ENCODE data around the gene ZNF90.
A peak's percentile ranks its signal among the peaks of the same experiment; 100 is the strongest.
"Not testable (repeated sequence)": the region's sequence is repeated elsewhere in the genome, so short reads cannot be mapped to it uniquely, and the experiment has no call there.

The ZNF90 gene

DNA sequence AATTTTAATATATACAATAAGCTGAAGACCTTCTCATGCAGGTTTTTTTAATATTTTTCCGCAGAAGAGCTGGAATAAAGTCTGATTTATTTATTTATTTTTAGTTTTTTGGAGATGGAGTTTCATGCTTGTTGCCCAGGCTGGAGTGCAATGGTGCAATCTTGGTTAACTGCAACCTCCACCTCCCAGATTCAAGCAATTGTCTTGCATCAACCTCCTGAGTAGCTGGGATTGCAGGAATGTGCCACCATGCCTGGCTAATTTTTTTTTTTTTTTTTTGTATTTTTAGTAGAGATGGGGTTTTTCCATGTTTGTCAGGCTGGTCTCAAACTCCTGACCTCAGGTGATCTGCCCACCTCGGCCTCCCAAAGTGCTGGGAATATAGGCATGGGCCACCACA is 55.1 kb downstream of the ZNF90 start:
- not testable (repeated sequence) for H3K9ac ChIP-seq (ENCODE audit: low read length); H3K36me3 ChIP-seq (ENCODE audit: control insufficient read depth, insufficient read depth, low read length); H3K27me3 ChIP-seq (ENCODE audit: control insufficient read depth, insufficient read depth, low read length); H3K4me1 ChIP-seq (ENCODE audit: control insufficient read depth, insufficient read depth, low read length); H3K27ac ChIP-seq (ENCODE audit: low read depth, low read length); H3K4me3 ChIP-seq (ENCODE audit: low read length)

- H3K27ac ChIP-seq (ENCODE audit: low read depth, low read length) = not testable (repeated sequence)
Observed at GRCh38 chr19:20137714-20138113, 59.9 kb downstream of the ZNF90 start.

GRCh38 chr19:20151617-20152145 is 73.9 kb downstream of the ZNF90 start:
- Histone ChIP-seq H3K27me3 (ENCODE audit: control insufficient read depth, insufficient read depth, low read length) (no peaks in the 10 kb centered on the region), H3K36me3 (ENCODE audit: control insufficient read depth, insufficient read depth, low read length) (no peaks in the 10 kb centered on the region), H3K9ac (ENCODE audit: low read length) (no peak overlapping the region), H3K4me1 (ENCODE audit: control insufficient read depth, insufficient read depth, low read length) (no peaks in the 10 kb centered on the region), H3K27ac (ENCODE audit: low read depth, low read length) (no peak overlapping the region), H3K4me3 (ENCODE audit: low read length) (no peak overlapping the region)

More at GRCh38 chr19:20137714-20138113, 59.9 kb downstream of the ZNF90 start:
- H3K27me3 ChIP-seq (ENCODE audit: control insufficient read depth, insufficient read depth, low read length); H3K9ac ChIP-seq (ENCODE audit: low read length); H3K36me3 ChIP-seq (ENCODE audit: control insufficient read depth, insufficient read depth, low read length); H3K4me1 ChIP-seq (ENCODE audit: control insufficient read depth, insufficient read depth, low read length); H3K4me3 ChIP-seq (ENCODE audit: low read length): not testable (repeated sequence)

- H3K27ac ChIP-seq (ENCODE audit: low read depth, low read length); H3K4me1 ChIP-seq (ENCODE audit: control insufficient read depth, insufficient read depth, low read length); H3K4me3 ChIP-seq (ENCODE audit: low read length); H3K36me3 ChIP-seq (ENCODE audit: control insufficient read depth, insufficient read depth, low read length); H3K27me3 ChIP-seq (ENCODE audit: control insufficient read depth, insufficient read depth, low read length); H3K9ac ChIP-seq (ENCODE audit: low read length): not testable (repeated sequence)
Observed at GRCh38 chr19:20152506-20152905, 74.7 kb downstream of the ZNF90 start.

GRCh38 chr19:20153281-20153680 is 75.5 kb downstream of the ZNF90 start:
- H3K27ac ChIP-seq (ENCODE audit: low read depth, low read length) = no peak overlapping the region
- no peaks in the 10 kb centered on the region for H3K36me3 ChIP-seq (ENCODE audit: control insufficient read depth, insufficient read depth, low read length)
- H3K9ac ChIP-seq (ENCODE audit: low read length) = no peak overlapping the region
- no peak overlapping the region for H3K4me3 ChIP-seq (ENCODE audit: low read length)
- H3K4me1 ChIP-seq (ENCODE audit: control insufficient read depth, insufficient read depth, low read length) = no peaks in the 10 kb centered on the region
- H3K27me3 ChIP-seq (ENCODE audit: control insufficient read depth, insufficient read depth, low read length) = no peaks in the 10 kb centered on the region

DNA sequence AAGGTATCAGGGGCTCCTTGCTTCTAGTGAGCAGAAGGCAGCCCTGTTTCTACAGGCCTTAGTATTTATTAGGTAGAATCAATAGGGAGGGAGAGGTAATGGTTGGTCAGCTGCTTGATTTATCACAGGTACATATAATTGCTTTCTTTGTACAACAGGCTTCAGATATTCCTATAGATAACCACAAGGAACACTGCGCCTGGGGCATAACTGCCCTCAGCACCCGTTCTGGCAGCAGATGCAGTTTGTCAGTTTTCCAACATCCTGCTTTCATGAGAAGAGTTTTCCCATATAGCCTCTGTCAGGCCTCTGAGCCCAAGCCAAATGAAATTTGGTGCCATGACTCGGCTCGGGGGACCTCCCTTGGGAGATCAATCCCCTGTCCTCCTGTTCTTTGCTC is 76.8 kb downstream of the ZNF90 start:
- Histone ChIP-seq H3K9ac (ENCODE audit: low read length) (no peak overlapping the region), H3K27me3 (ENCODE audit: control insufficient read depth, insufficient read depth, low read length) (no peaks in the 10 kb centered on the region), H3K36me3 (ENCODE audit: control insufficient read depth, insufficient read depth, low read length) (no peaks in the 10 kb centered on the region), H3K4me3 (ENCODE audit: low read length) (no peak overlapping the region), H3K4me1 (ENCODE audit: control insufficient read depth, insufficient read depth, low read length) (no peaks in the 10 kb centered on the region), H3K27ac (ENCODE audit: low read depth, low read length) (no peak overlapping the region)

DNA sequence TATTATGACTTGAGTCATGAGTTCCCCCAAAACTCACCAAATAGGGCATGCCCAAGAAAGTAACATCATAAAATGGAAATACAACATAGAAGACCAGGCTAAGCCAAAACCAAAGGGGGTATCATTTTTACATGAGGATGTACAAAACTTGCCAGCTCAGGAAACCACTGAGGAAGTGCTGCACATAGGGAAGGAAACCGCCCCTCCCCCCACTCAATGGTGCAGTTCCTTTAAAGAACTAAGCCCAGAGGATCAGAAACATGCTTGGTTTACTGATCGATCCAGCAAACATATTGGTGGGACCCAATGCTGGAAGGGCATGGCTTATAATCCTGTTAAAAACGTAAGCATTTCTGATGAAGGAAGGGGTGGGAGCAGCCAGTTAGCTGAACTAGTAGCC is 85.0 kb downstream of the ZNF90 start:
- Histone ChIP-seq H3K27ac (ENCODE audit: low read depth, low read length) (no peak overlapping the region), H3K36me3 (ENCODE audit: control insufficient read depth, insufficient read depth, low read length) (no peaks in the 10 kb centered on the region), H3K27me3 (ENCODE audit: control insufficient read depth, insufficient read depth, low read length) (no peaks in the 10 kb centered on the region), H3K9ac (ENCODE audit: low read length) (no peak overlapping the region), H3K4me1 (ENCODE audit: control insufficient read depth, insufficient read depth, low read length) (no peaks in the 10 kb centered on the region), H3K4me3 (ENCODE audit: low read length) (no peak overlapping the region)

DNA sequence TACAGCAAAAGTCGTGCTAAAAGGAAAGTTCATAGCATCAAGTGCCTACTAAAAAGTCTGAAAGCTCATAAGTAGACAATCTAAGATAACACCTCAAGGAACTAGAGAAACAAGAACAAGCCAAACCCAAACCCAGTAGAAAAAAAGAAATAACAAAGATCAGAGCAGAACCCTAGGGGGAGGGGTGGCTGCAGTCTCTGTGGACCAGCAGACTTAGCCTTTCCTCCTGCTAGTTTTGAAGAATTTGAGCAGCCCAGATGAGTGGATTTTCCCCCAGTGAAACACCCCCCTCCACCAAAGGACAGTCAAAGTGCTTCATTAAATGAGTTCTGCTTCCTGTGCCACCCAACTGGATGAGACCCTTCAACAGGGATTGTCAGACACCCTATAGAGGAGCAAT is 86.7 kb downstream of the ZNF90 start:
- H3K27ac ChIP-seq (ENCODE audit: low read depth, low read length) = no peak overlapping the region
- H3K4me3 ChIP-seq (ENCODE audit: low read length) = no peak overlapping the region
- no peaks in the 10 kb centered on the region for H3K4me1 ChIP-seq (ENCODE audit: control insufficient read depth, insufficient read depth, low read length)
- no peaks in the 10 kb centered on the region for H3K36me3 ChIP-seq (ENCODE audit: control insufficient read depth, insufficient read depth, low read length)
- H3K27me3 ChIP-seq (ENCODE audit: control insufficient read depth, insufficient read depth, low read length) = no peaks in the 10 kb centered on the region
- no peak overlapping the region for H3K9ac ChIP-seq (ENCODE audit: low read length)

DNA sequence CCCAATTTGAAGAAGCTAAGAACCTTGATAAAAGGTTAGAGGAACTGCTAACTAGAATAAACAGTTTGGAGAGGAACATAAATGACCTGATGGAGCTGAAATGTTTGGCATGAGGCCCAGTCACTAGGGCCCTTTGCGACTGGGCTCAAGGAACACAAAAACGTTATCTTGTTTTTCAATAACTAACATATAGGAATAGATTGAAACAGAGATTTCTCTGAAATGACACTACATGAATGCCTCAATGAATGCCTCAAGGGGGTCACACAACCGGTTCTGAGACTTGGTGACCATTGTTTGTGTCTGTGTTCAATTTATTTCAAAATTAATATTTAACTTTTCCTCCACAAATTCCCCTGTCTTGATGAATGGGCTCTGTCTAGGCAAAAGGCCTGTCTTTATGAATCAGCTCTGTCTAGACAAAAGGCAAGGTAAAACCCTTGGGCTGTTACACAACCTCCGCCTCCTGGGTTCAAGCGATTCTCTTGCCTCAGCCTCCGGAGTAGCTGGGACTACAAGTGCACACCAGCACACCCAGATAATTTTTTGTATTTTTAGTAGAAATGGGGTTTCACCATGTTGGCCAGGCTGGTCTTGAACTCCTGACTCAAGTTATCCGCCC is 88.3 kb downstream of the ZNF90 start:
- Histone ChIP-seq H3K9ac (ENCODE audit: low read length) (no peak overlapping the region), H3K27me3 (ENCODE audit: control insufficient read depth, insufficient read depth, low read length) (no peaks in the 10 kb centered on the region), H3K4me1 (ENCODE audit: control insufficient read depth, insufficient read depth, low read length) (no peaks in the 10 kb centered on the region), H3K36me3 (ENCODE audit: control insufficient read depth, insufficient read depth, low read length) (peaks cover under 1% of the 10 kb centered on the region), H3K4me3 (ENCODE audit: low read length) (no peak overlapping the region), H3K27ac (ENCODE audit: low read depth, low read length) (no peak overlapping the region)

GRCh38 chr19:20167020-20167644 is 89.3 kb downstream of the ZNF90 start, which contains the start of gene ZNF486:
ZNF486 (plus strand) TSS chr19:20167214; CDS start chr19:20167331, 117 bp downstream.
- Histone ChIP-seq H3K27ac (ENCODE audit: low read depth, low read length) (peak within 1 kb of the TSS; percentile 72), H3K36me3 (ENCODE audit: control insufficient read depth, insufficient read depth, low read length) (peaks cover 2% of the 10 kb centered on the region), H3K4me3 (ENCODE audit: low read length) (peak within 1 kb of the TSS; percentile 77), H3K4me1 (ENCODE audit: control insufficient read depth, insufficient read depth, low read length) (no peaks in the 10 kb centered on the region), H3K27me3 (ENCODE audit: control insufficient read depth, insufficient read depth, low read length) (no peaks in the 10 kb centered on the region), H3K9ac (ENCODE audit: low read length) (peak within 1 kb of the TSS; percentile 25)

GRCh38 chr19:20167651-20168122 is 89.9 kb downstream of the ZNF90 start:
- no peaks in the 10 kb centered on the region for H3K27me3 ChIP-seq (ENCODE audit: control insufficient read depth, insufficient read depth, low read length)
- peak overlapping the region; percentile 77 for H3K4me3 ChIP-seq (ENCODE audit: low read length)
- H3K27ac ChIP-seq (ENCODE audit: low read depth, low read length) = peak overlapping the region; percentile 72

More at GRCh38 chr19:20167651-20168122, 89.9 kb downstream of the ZNF90 start:
- Histone ChIP-seq H3K4me1 (ENCODE audit: control insufficient read depth, insufficient read depth, low read length) (no peaks in the 10 kb centered on the region), H3K9ac (ENCODE audit: low read length) (peak overlapping the region; percentile 25), H3K36me3 (ENCODE audit: control insufficient read depth, insufficient read depth, low read length) (peaks cover 2% of the 10 kb centered on the region)
